Measurements from ENCODE around the gene EXOC6.

- TF ChIP-seq CTCF (IDR thresholded peaks at IDR 0.05) (no peak), POLR2A (IDR thresholded peaks at IDR 0.05) (no peak), EP300 (IDR thresholded peaks at IDR 0.05) (no peak)
Observed at GRCh38 chr10:93073539-93074146, 225.3 kb downstream of the EXOC6 start, which contains the start of gene CYP26A1.
